HG02970 (cell line): Measurements from ENCODE around the gene PAOX.
"Not testable (repeated sequence)": the region's sequence is repeated elsewhere in the genome, so short reads cannot be mapped to it uniquely, and the experiment has no call there.

Experiments used
- ATAC-seq: cut with Tn5 transposase; IDR thresholded peaks from one replicate; pipeline ENCODE4 v1.9.1; 2021; ENCODE audit warnings: mild to moderate bottlenecking, moderate library complexity, moderate number of reproducible peaks; ENCODE audit not compliant: unreplicated experiment, low FRiP score

The PAOX gene

GRCh38 chr10:133422807-133423771 is 44.0 kb downstream of the PAOX start:
- no peak for ATAC-seq

DNA sequence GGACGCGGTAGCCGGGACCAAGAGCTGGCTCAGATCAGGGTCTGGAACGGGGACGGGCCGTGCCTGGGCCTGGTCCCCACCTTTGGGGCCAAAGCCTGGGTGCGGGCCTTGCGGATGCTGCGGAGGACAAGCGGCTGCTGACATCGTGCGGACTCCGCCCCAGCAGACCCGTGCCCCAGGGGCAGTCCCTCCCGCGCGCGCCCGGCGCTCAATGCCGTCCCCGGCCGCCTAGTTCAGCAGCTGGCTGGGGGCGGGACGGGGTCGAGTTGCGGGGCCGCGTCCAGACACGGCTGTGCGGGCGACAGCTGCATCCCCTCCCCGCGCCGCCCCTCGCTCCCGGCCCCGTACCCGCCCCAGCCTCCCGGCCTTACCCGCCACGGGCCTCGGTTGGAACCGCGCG is 45.0 kb downstream of the PAOX start:
- not testable (repeated sequence) for ATAC-seq

DNA sequence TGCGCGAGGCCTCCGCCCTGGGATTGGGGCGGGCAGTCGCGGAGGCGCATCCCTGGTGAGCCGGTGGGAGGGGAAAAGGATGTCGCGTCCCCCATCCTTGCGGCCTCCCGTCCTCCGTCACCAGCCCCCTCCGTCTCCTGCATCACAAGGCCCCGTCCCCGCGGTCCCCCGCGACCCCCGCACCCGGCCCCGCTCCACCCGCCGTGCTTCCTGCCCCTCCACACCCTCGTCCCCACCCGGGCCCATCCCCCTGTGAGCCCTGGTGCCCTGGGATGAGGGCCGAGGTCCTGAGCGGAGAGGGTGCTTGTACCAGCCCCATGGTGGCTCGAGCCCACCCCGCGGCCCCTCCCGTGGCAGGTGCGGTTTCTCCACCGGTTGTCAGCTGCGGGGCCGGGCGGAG is 45.5 kb downstream of the PAOX start, which contains the start of gene SPRN:
TSS of gene SPRN (minus strand) at position 25 of the 400 bp plus-strand sequence. CDS start 944 bp downstream, outside the sequence.
- not testable (repeated sequence) for ATAC-seq

- ATAC-seq: not testable (repeated sequence)
These were observed 50.5 kb downstream of the PAOX start for GRCh38 chr10:133429571-133429970.

GRCh38 chr10:133431888-133432613 is 53.0 kb downstream of the PAOX start:
- not testable (repeated sequence) for ATAC-seq

- ATAC-seq: not testable (repeated sequence)
These were observed 53.7 kb downstream of the PAOX start for GRCh38 chr10:133432789-133433188.

DNA sequence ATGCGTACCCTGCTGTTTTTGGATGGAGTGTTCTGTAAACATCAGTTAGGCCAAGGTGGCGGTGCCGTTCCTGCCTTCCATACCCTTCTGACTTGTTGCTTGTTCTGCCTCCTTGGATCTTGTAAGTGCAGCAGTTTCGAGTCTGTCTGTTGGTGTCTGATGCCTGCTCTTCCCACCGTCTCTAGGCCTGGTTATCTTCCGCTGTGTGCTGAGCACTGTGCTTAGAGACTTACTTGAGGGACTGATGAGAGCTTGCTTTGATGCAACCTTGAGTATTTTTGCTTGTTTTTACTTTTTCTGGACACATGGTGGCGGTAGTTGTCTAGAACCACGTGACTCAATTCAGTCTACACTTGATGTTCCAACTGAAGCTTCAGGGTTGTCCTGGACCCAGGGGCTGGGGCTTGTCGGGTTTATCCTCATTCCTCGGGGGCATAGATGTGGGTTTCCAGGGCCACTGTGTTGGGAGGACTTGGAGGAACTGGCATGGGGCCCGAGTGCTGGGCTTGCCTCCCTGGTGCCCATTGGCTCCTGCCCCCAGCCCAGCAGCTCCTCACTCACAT is 59.7 kb downstream of the PAOX start:
- ATAC-seq: no peak

- no peak for ATAC-seq
These were observed 60.7 kb downstream of the PAOX start for GRCh38 chr10:133439517-133440461.

DNA sequence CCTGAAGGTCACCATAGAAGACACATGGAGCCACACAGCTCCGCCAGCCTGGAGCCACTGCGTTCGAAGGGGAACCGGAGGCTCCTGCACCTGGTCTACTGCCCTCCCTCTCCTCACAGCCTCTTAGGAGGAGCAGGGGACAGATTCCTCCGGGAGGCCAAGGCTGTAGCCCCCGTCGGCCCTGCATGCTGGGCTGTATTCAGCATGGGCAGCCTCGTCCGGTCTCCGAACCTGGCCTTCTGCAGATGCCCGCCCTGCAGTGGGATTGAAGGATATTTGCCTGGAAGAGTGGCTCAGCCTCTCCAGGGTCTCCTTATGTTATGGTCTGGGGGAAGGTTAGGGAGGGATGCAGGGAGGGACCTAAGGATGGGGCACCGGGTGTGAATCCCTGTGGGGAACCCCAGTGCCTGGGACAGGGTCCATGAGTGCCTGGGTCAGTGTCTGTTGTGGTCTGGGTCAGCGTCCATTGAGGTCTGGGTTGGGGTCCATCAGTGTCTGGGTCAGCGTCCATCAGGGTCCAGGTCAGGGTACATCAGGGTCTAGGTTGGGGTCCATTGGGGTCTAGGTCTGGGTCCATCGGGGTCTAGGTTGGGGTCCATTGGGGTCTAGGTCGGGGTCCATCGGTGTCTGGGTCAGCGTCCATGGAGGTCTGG is 61.7 kb downstream of the PAOX start:
- ATAC-seq: no peak
